ENCODE results near the gene DDIT4. TPM values are rescaled to one million over a fixed set of nuclear protein-coding genes. Genes with fewer than 3 reads are reported as not detected.

Gene DDIT4
- total and polyA plus RNA-seq, 9 of the 15 experiments (the other 6 are each of a cell fraction or from before 2014, with no cell fraction given): 8.2 to 675 (median 159) TPM

GRCh38 chr10:72257051-72257892, 16.5 kb upstream of the DDIT4 start (continued):
- TF ChIP-seq MGA (IDR thresholded peaks at IDR 0.05): no peak
- TF ChIP-seq TFAP4 (CRISPR knock-in tag; IDR thresholded peaks at IDR 0.05; ENCODE audit: borderline replicate concordance): no peak
- peak; percentile 45; the same call in 1 of the 2 replicates for TF ChIP-seq GATAD2A (IDR thresholded peaks at IDR 0.05)
- TF ChIP-seq DLX4 (CRISPR knock-in tag; IDR thresholded peaks at IDR 0.05): no peak
